IPS-18a (cell line): ENCODE data around the gene CABS1.

Experiments used
- H3K27ac ChIP-seq: one replicate; pipeline ENCODE4 v1.5.1; 2013; ENCODE audit warnings: low read length
- H3K27me3 ChIP-seq: one replicate; pipeline ENCODE4 v1.6.1; 2013; ENCODE audit warnings: mild to moderate bottlenecking, low read length; ENCODE audit not compliant: control insufficient read depth, insufficient read depth
- H3K36me3 ChIP-seq: one replicate; pipeline ENCODE4 v1.6.1; 2013; ENCODE audit warnings: low read depth, low read length; ENCODE audit not compliant: control insufficient read depth
- H3K4me1 ChIP-seq: one replicate; pipeline ENCODE4 v1.6.1; 2013; ENCODE audit warnings: low read depth, low read length; ENCODE audit not compliant: control insufficient read depth
- H3K4me3 ChIP-seq: one replicate; pipeline ENCODE4 v1.5.1; 2013; ENCODE audit warnings: low read length
- H3K9ac ChIP-seq: one replicate; pipeline ENCODE4 v1.6.1; 2013; ENCODE audit warnings: mild to moderate bottlenecking, low read length, moderate library complexity
- H3K9me3 ChIP-seq: one replicate; pipeline ENCODE4 v1.6.1; 2013; ENCODE audit warnings: low read depth, low read length; ENCODE audit not compliant: control insufficient read depth

The CABS1 gene

GRCh38 chr4:70382691-70383181 lies 48.0 kb downstream of the CABS1 start, which contains the start of gene SMR3B:
TSS of gene SMR3B (plus strand) at chr4:70383131. CDS start at chr4:70384511, 1,380 bp downstream.
- Histone ChIP-seq H3K27me3 (no peaks in the 10 kb centered on the region), H3K27ac (no peak within 1 kb of the TSS), H3K4me1 (no peaks in the 10 kb centered on the region), H3K4me3 (no peak within 1 kb of the TSS), H3K9ac (no peak within 1 kb of the TSS), H3K9me3 (no peaks in the 10 kb centered on the region), H3K36me3 (no peaks in the 10 kb centered on the region)
